Stimulated activated CD4-positive, alpha-beta T cell treated with anti-CD3 and anti-CD28 coated beads, Interleukin-12 subunit alpha, Interleukin-12 subunit beta, amount 100 ng/mL, for 24 hours (primary cell): ENCODE data around the gene TMEM72.

ENCODE experiments used
- DNase-seq, 2 experiments: peaks; one replicate each; pipeline ENCODE4 v3.0.0-alpha.2; 2020; ENCODE audit warnings: low read depth in 2 of 2

The TMEM72 gene

DNA sequence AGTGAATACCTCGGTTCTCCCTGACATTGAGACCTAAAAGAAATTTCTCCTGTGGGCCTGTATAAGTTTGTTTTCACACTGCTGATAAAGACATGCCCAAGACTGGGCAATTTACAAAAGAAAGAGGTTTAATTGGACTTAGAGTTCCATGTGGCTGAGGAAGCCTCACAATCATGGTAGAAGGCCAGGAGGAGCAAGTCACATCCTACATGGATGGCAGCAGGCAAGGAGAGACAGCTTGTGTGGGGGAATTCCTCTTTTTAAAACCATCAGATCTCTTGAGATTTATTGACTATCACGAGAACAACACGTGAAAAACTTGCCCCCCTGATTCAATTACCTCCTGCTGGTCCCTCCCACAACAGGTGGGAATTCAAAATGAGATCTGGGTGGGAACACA is 6.7 kb downstream of the TMEM72 start:
- DNase-seq = no peak

GRCh38 chr10:44920252-44920651 is 9.1 kb downstream of the TMEM72 start:
- DNase-seq = no peak

GRCh38 chr10:44921061-44921460 is 9.9 kb downstream of the TMEM72 start:
- no peak for DNase-seq

- no peak for DNase-seq
Measured at GRCh38 chr10:44921506-44921905, 10.4 kb downstream of the TMEM72 start.

- DNase-seq = no peak
Measured at GRCh38 chr10:44922021-44922420, 10.9 kb downstream of the TMEM72 start.

DNA sequence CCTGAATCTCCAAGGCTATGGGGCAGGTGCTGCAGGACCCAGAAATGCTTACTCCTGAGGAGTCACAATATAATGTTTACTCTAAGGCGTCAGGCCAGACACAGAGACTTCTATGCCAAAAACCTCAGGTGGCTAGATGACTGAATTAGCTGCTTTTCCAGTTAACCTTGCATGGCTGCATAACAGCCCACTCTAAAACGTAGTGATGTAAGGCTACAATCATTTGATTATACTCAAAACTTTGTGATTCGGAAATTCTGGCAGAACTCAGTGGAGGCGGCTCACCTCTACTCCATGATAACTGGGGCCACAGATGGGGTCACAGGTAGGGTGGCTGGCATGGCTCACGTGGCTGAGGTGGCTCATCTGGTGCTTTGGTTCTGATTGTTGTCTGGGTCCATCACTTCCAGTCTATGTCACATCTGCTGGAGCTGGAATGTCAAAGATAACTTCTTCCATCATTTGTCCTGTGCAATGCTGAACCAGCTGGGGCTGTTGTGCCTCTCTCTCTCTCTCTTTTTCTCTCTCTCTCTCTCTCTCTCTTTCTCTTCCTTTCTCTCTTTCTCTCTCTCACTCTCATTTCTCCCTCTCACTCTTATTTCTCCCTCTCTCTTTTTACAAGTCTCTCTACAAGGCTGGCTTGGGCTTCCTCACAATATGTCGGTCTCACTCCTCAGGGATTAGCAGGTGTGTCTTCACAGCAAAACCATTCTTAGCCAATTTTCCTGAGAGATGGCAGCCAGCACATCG is 11.8 kb downstream of the TMEM72 start:
- DNase-seq = no peak

DNA sequence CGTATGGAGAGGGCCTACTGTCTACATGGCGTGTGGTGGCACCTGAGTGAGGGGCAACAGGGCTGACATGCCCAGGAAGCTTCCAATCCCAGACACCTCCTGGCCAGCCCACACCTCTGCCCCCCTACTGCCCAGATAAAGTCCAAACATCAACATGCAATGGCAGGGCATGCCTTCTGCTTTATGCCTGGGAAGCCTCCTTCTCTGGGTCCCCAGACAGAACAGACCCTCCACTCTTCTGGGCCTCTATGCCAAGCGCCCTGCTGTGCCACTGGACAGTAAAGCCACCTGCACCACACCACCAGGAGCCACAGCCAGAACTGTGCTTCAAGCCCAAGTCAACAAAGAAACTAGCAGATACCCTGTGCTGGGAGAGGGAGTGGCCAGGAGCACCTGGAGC is 12.5 kb downstream of the TMEM72 start:
- DNase-seq = no peak

DNA sequence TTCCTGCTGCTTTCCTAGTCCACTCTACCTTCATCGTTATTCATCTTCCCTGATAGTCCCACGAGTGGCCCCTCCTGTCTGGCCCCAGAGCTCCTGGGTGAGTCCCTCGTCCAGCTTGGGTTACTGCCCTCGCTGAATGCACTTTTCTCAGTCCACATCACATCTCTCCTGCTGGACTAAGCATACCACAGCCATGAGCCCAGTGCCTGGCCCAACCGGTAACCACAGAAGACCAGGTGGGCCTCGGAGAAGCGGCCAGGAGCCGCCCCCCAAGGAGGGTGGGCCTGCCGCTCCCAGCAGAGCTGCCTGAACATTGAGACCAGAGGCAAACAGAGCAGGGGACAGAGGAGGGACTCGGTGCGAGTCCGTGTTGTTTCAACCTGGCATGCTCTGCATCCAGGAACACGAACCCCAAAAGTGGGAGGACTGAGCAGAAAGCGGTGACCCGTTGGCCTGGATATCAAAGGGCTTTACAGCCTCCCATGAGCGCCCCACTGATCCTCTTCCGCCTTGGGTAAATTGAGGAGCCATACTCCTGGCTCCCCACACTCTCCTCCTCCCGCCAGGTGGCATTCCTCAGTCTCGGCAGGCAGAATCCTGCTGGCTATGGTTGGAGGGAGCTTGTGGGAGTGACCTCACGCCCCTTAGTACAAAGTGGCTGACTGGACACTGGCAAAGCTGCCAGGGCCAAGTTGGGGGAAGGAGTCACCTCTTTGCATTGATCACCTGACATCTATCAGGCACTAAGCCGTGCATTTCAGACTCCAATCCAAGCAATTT is 13.3 kb downstream of the TMEM72 start:
- DNase-seq = no peak

GRCh38 chr10:44925224-44925623 is 14.1 kb downstream of the TMEM72 start:
- DNase-seq = no peak

DNA sequence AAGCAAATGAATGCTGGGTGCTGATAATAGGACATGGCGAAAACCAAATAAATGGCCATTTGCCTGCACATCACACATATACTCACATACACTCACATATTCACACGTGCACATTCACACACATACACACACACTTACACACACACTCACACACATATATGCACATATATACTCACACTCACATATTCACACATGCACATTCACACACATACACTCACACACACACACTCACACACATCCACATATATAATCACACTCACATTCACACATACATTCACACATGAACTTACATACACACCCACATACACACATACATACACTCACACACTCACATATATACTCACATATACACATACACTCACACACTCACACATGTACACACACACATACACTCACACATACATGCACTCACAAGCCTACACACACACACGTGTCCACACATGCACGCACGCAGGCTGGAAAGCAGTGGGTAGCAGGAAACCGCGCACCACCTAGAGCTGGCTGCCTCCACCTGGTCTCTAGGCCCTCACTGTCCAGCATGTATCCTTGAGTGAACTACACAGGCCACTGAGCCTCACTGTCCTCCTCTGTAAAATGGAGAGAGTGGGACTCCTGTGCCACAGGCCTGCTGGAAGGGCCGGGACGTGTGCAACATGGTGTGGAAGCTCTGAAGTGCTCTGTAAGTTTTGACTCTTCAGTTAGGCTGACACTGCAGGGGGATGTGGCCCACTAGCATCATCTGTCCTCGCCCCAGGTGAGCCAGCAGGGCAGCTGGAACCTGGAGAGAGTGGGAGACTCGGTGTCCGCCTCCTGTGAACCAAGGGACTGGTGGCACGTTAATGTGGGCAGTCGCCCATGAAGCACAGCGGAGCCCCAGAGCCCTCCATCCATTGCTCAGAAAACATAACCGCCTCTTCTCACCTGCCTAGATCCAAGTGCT is 14.9 kb downstream of the TMEM72 start:
- no peak for DNase-seq

DNA sequence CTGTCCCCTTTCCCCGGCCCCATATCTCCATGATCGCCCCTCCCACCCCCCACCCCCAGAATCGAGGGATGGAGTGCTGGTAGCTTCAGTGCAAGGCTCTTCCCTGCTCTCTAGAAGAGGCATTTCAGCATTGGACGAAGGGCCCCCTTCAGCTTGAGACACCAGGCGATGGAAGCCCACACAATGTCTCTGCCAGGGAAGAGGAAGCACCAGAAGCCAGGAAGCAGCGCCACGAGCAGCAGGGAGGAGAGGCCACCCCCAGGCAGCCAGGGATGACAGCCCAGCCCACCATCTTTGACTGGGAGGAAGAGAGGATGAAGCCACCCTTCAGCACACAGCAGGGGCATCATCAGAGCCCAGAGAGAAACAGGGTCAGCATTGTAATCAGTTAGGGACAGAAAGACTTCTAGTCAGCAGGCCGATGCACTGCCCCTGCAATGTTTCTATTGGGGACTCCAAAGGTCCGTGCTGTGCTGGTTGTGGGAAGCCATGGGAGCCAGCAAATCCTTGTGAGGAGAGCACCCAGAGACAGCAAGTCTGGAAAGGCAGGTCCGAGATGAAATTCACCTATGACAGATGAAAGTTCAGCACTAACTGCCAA is 15.7 kb downstream of the TMEM72 start:
- no peak for DNase-seq

DNA sequence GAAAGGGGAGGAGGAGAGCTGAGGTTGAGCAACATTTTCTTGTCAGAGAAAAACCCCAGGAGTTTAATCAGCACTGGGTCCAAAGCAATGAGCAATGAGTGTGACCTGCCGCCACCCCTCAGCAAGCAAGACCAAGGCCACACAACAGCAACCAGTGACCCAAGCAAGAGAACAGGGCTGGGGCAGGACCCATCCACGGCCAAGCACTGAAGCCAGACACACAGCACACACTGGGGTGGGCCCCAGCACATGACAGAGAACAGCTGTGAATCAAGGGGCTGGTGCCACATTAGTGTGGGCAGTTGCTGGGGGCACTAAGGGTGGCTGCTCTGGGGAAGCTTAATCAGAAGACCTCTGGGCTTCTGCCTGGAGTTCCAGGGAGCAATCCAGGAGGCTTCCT is 16.2 kb downstream of the TMEM72 start:
- DNase-seq = no peak

- DNase-seq = no peak
Measured at GRCh38 chr10:44928462-44928861, 17.3 kb downstream of the TMEM72 start.

- DNase-seq = no peak
Measured at GRCh38 chr10:44929356-44930255, 18.5 kb downstream of the TMEM72 start.

GRCh38 chr10:44930904-44931620 is 19.9 kb downstream of the TMEM72 start:
- no peak for DNase-seq

- no peak for DNase-seq
Measured at GRCh38 chr10:44931621-44932516, 20.7 kb downstream of the TMEM72 start.

GRCh38 chr10:44932517-44933450 is 21.6 kb downstream of the TMEM72 start:
- DNase-seq = peak; percentile 62 to 85
